Measurements from ENCODE around the gene ASPHD2.
"Not testable (repeated sequence)": the region's sequence is repeated elsewhere in the genome, so short reads cannot be mapped to it uniquely, and the experiment has no call there.

The ASPHD2 gene

GRCh38 chr22:26398741-26399153 is 30.3 kb upstream of the ASPHD2 start:
- H3K4me1 ChIP-seq (ENCODE audit: control insufficient read depth, insufficient read depth, low read length): no peaks in the 10 kb centered on the region
- no peaks in the 10 kb centered on the region for H3K9me3 ChIP-seq (ENCODE audit: control insufficient read depth, insufficient read depth, low read length)
- no peaks in the 10 kb centered on the region for H3K27me3 ChIP-seq (ENCODE audit: control insufficient read depth, insufficient read depth, low read length)
- no peak overlapping the region for H3K4me3 ChIP-seq (ENCODE audit: low read depth, low read length)
- H3K36me3 ChIP-seq (ENCODE audit: control insufficient read depth, insufficient read depth, low read length): no peaks in the 10 kb centered on the region
- H3K9ac ChIP-seq (ENCODE audit: low read depth, low read length): no peak overlapping the region

- Histone ChIP-seq H3K9me3 (ENCODE audit: control insufficient read depth, insufficient read depth, low read length) (no peaks in the 10 kb centered on the region), H3K4me1 (ENCODE audit: control insufficient read depth, insufficient read depth, low read length) (no peaks in the 10 kb centered on the region), H3K4me3 (ENCODE audit: low read depth, low read length) (no peak overlapping the region), H3K9ac (ENCODE audit: low read depth, low read length) (no peak overlapping the region), H3K27me3 (ENCODE audit: control insufficient read depth, insufficient read depth, low read length) (no peaks in the 10 kb centered on the region), H3K36me3 (ENCODE audit: control insufficient read depth, insufficient read depth, low read length) (no peaks in the 10 kb centered on the region)
Measured at GRCh38 chr22:26399289-26399688, 29.8 kb upstream of the ASPHD2 start.

GRCh38 chr22:26401726-26402125 is 27.3 kb upstream of the ASPHD2 start:
- no peak overlapping the region for H3K9ac ChIP-seq (ENCODE audit: low read depth, low read length)
- no peaks in the 10 kb centered on the region for H3K36me3 ChIP-seq (ENCODE audit: control insufficient read depth, insufficient read depth, low read length)
- no peaks in the 10 kb centered on the region for H3K27me3 ChIP-seq (ENCODE audit: control insufficient read depth, insufficient read depth, low read length)
- peaks cover 3% of the 10 kb centered on the region for H3K4me1 ChIP-seq (ENCODE audit: control insufficient read depth, insufficient read depth, low read length)
- no peak overlapping the region for H3K4me3 ChIP-seq (ENCODE audit: low read depth, low read length)
- H3K9me3 ChIP-seq (ENCODE audit: control insufficient read depth, insufficient read depth, low read length): no peaks in the 10 kb centered on the region

GRCh38 chr22:26404851-26405421 is 24.1 kb upstream of the ASPHD2 start:
- Histone ChIP-seq H3K9me3 (ENCODE audit: control insufficient read depth, insufficient read depth, low read length) (no peaks in the 10 kb centered on the region), H3K27me3 (ENCODE audit: control insufficient read depth, insufficient read depth, low read length) (no peaks in the 10 kb centered on the region), H3K9ac (ENCODE audit: low read depth, low read length) (no peak overlapping the region), H3K36me3 (ENCODE audit: control insufficient read depth, insufficient read depth, low read length) (no peaks in the 10 kb centered on the region), H3K4me1 (ENCODE audit: control insufficient read depth, insufficient read depth, low read length) (peaks cover 3% of the 10 kb centered on the region), H3K4me3 (ENCODE audit: low read depth, low read length) (no peak overlapping the region)

- Histone ChIP-seq H3K4me1 (ENCODE audit: control insufficient read depth, insufficient read depth, low read length) (peaks cover 3% of the 10 kb centered on the region), H3K36me3 (ENCODE audit: control insufficient read depth, insufficient read depth, low read length) (no peaks in the 10 kb centered on the region), H3K9ac (ENCODE audit: low read depth, low read length) (no peak overlapping the region), H3K9me3 (ENCODE audit: control insufficient read depth, insufficient read depth, low read length) (no peaks in the 10 kb centered on the region), H3K4me3 (ENCODE audit: low read depth, low read length) (no peak overlapping the region), H3K27me3 (ENCODE audit: control insufficient read depth, insufficient read depth, low read length) (no peaks in the 10 kb centered on the region)
Measured at GRCh38 chr22:26406118-26406517, 22.9 kb upstream of the ASPHD2 start.

GRCh38 chr22:26408562-26409220 is 20.4 kb upstream of the ASPHD2 start:
- H3K9me3 ChIP-seq (ENCODE audit: control insufficient read depth, insufficient read depth, low read length); H3K4me3 ChIP-seq (ENCODE audit: low read depth, low read length); H3K4me1 ChIP-seq (ENCODE audit: control insufficient read depth, insufficient read depth, low read length); H3K9ac ChIP-seq (ENCODE audit: low read depth, low read length); H3K36me3 ChIP-seq (ENCODE audit: control insufficient read depth, insufficient read depth, low read length); H3K27me3 ChIP-seq (ENCODE audit: control insufficient read depth, insufficient read depth, low read length): not testable (repeated sequence)

- Histone ChIP-seq H3K9me3 (ENCODE audit: control insufficient read depth, insufficient read depth, low read length) (no peaks in the 10 kb centered on the region), H3K4me3 (ENCODE audit: low read depth, low read length) (no peak overlapping the region), H3K27me3 (ENCODE audit: control insufficient read depth, insufficient read depth, low read length) (no peaks in the 10 kb centered on the region), H3K36me3 (ENCODE audit: control insufficient read depth, insufficient read depth, low read length) (no peaks in the 10 kb centered on the region), H3K4me1 (ENCODE audit: control insufficient read depth, insufficient read depth, low read length) (peaks cover 3% of the 10 kb centered on the region), H3K9ac (ENCODE audit: low read depth, low read length) (no peak overlapping the region)
Measured at GRCh38 chr22:26409719-26410335, 19.2 kb upstream of the ASPHD2 start.

- Histone ChIP-seq H3K4me1 (ENCODE audit: control insufficient read depth, insufficient read depth, low read length) (no peaks in the 10 kb centered on the region), H3K9me3 (ENCODE audit: control insufficient read depth, insufficient read depth, low read length) (no peaks in the 10 kb centered on the region), H3K27me3 (ENCODE audit: control insufficient read depth, insufficient read depth, low read length) (no peaks in the 10 kb centered on the region), H3K4me3 (ENCODE audit: low read depth, low read length) (no peak overlapping the region), H3K9ac (ENCODE audit: low read depth, low read length) (no peak overlapping the region), H3K36me3 (ENCODE audit: control insufficient read depth, insufficient read depth, low read length) (no peaks in the 10 kb centered on the region)
Measured at GRCh38 chr22:26410386-26410785, 18.7 kb upstream of the ASPHD2 start.

- Histone ChIP-seq H3K27me3 (ENCODE audit: control insufficient read depth, insufficient read depth, low read length) (no peaks in the 10 kb centered on the region), H3K4me3 (ENCODE audit: low read depth, low read length) (no peak overlapping the region), H3K4me1 (ENCODE audit: control insufficient read depth, insufficient read depth, low read length) (peaks cover 5% of the 10 kb centered on the region), H3K36me3 (ENCODE audit: control insufficient read depth, insufficient read depth, low read length) (no peaks in the 10 kb centered on the region), H3K9me3 (ENCODE audit: control insufficient read depth, insufficient read depth, low read length) (no peaks in the 10 kb centered on the region), H3K9ac (ENCODE audit: low read depth, low read length) (no peak overlapping the region)
Measured at GRCh38 chr22:26414347-26414746, 14.7 kb upstream of the ASPHD2 start.

GRCh38 chr22:26416256-26416655 is 12.8 kb upstream of the ASPHD2 start:
- Histone ChIP-seq H3K4me1 (ENCODE audit: control insufficient read depth, insufficient read depth, low read length) (peaks cover 8% of the 10 kb centered on the region), H3K9ac (ENCODE audit: low read depth, low read length) (no peak overlapping the region), H3K36me3 (ENCODE audit: control insufficient read depth, insufficient read depth, low read length) (no peaks in the 10 kb centered on the region), H3K27me3 (ENCODE audit: control insufficient read depth, insufficient read depth, low read length) (no peaks in the 10 kb centered on the region), H3K4me3 (ENCODE audit: low read depth, low read length) (no peak overlapping the region), H3K9me3 (ENCODE audit: control insufficient read depth, insufficient read depth, low read length) (no peaks in the 10 kb centered on the region)

GRCh38 chr22:26416670-26417276 is 12.3 kb upstream of the ASPHD2 start:
- H3K9ac ChIP-seq (ENCODE audit: low read depth, low read length): no peak overlapping the region
- no peaks in the 10 kb centered on the region for H3K36me3 ChIP-seq (ENCODE audit: control insufficient read depth, insufficient read depth, low read length)
- no peaks in the 10 kb centered on the region for H3K9me3 ChIP-seq (ENCODE audit: control insufficient read depth, insufficient read depth, low read length)
- no peaks in the 10 kb centered on the region for H3K27me3 ChIP-seq (ENCODE audit: control insufficient read depth, insufficient read depth, low read length)
- H3K4me3 ChIP-seq (ENCODE audit: low read depth, low read length): no peak overlapping the region
- peaks cover 8% of the 10 kb centered on the region for H3K4me1 ChIP-seq (ENCODE audit: control insufficient read depth, insufficient read depth, low read length)

GRCh38 chr22:26417406-26417805 is 11.7 kb upstream of the ASPHD2 start:
- Histone ChIP-seq H3K4me3 (ENCODE audit: low read depth, low read length) (no peak overlapping the region), H3K36me3 (ENCODE audit: control insufficient read depth, insufficient read depth, low read length) (no peaks in the 10 kb centered on the region), H3K4me1 (ENCODE audit: control insufficient read depth, insufficient read depth, low read length) (peaks cover 8% of the 10 kb centered on the region), H3K9me3 (ENCODE audit: control insufficient read depth, insufficient read depth, low read length) (no peaks in the 10 kb centered on the region), H3K9ac (ENCODE audit: low read depth, low read length) (no peak overlapping the region), H3K27me3 (ENCODE audit: control insufficient read depth, insufficient read depth, low read length) (no peaks in the 10 kb centered on the region)

All from iPS-15b (cell line).